ENCODE results near the gene TDO2.

TDO2 gene

GRCh38 chr4:155946486-155946885, 43.0 kb downstream of the TDO2 start:
- no peak for TF ChIP-seq REST (IDR thresholded peaks at IDR 0.05; ENCODE audit: insufficient replicate concordance, low read depth)
- no peak for TF ChIP-seq GABPA (IDR thresholded peaks at IDR 0.05; ENCODE audit: low read depth)
- no peak for TF ChIP-seq SPI1 (IDR thresholded peaks at IDR 0.05; ENCODE audit: borderline replicate concordance, low read depth)
- TF ChIP-seq POLR2AphosphoS5 (IDR thresholded peaks at IDR 0.05; ENCODE audit: low read depth), result no peak
- TF ChIP-seq, protein P1, sequence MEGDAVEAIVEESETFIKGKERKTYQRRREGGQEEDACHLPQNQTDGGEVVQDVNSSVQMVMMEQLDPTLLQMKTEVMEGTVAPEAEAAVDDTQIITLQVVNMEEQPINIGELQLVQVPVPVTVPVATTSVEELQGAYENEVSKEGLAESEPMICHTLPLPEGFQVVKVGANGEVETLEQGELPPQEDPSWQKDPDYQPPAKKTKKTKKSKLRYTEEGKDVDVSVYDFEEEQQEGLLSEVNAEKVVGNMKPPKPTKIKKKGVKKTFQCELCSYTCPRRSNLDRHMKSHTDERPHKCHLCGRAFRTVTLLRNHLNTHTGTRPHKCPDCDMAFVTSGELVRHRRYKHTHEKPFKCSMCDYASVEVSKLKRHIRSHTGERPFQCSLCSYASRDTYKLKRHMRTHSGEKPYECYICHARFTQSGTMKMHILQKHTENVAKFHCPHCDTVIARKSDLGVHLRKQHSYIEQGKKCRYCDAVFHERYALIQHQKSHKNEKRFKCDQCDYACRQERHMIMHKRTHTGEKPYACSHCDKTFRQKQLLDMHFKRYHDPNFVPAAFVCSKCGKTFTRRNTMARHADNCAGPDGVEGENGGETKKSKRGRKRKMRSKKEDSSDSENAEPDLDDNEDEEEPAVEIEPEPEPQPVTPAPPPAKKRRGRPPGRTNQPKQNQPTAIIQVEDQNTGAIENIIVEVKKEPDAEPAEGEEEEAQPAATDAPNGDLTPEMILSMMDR (IDR thresholded peaks at IDR 0.05; ENCODE audit: insufficient read depth, low read length), result no peak
- DNase-seq (ENCODE audit: low read depth in 1 of 2, low spot score in 1 of 2), result no peak
- no peak overlapping the region for H3K27ac ChIP-seq (replicated peaks)

GRCh38 chr4:155948541-155948940, 45.0 kb downstream of the TDO2 start:
- TF ChIP-seq GABPA (IDR thresholded peaks at IDR 0.05; ENCODE audit: low read depth) (no peak), REST (IDR thresholded peaks at IDR 0.05; ENCODE audit: insufficient replicate concordance, low read depth) (no peak), POLR2AphosphoS5 (IDR thresholded peaks at IDR 0.05; ENCODE audit: low read depth) (no peak), SPI1 (IDR thresholded peaks at IDR 0.05; ENCODE audit: borderline replicate concordance, low read depth) (no peak)
- TF ChIP-seq, protein P1 (IDR thresholded peaks at IDR 0.05; ENCODE audit: insufficient read depth, low read length), result no peak
- Histone ChIP-seq H3K27ac (replicated peaks) (no peak overlapping the region), H3K4me3 (replicated peaks; ENCODE audit: insufficient read depth, low read length) (no peak overlapping the region), H3K27me3 (ENCODE audit: insufficient read depth, poor library complexity, severe bottlenecking) (no peaks in the 10 kb centered on the region)
- DNase-seq (ENCODE audit: low read depth in 1 of 2, low spot score in 1 of 2), result no peak

More at GRCh38 chr4:155946486-155946885, 43.0 kb downstream of the TDO2 start:
- no peaks in the 10 kb centered on the region for H3K27me3 ChIP-seq (ENCODE audit: insufficient read depth, poor library complexity, severe bottlenecking)
- H3K4me3 ChIP-seq (replicated peaks; ENCODE audit: insufficient read depth, low read length), result no peak overlapping the region

- DNase-seq (ENCODE audit: low read depth in 1 of 2, low spot score in 1 of 2), result no peak
- Histone ChIP-seq H3K27me3 (ENCODE audit: insufficient read depth, poor library complexity, severe bottlenecking) (no peaks in the 10 kb centered on the region), H3K4me3 (replicated peaks; ENCODE audit: insufficient read depth, low read length) (no peak overlapping the region), H3K27ac (replicated peaks) (no peak overlapping the region)
- TF ChIP-seq POLR2AphosphoS5 (IDR thresholded peaks at IDR 0.05; ENCODE audit: low read depth) (no peak), REST (IDR thresholded peaks at IDR 0.05; ENCODE audit: insufficient replicate concordance, low read depth) (no peak)
These were observed 47.0 kb downstream of the TDO2 start for GRCh38 chr4:155950461-155950860.

- H3K4me3 ChIP-seq (replicated peaks; ENCODE audit: insufficient read depth, low read length), result no peak overlapping the region
- no peak for TF ChIP-seq SPI1 (IDR thresholded peaks at IDR 0.05; ENCODE audit: borderline replicate concordance, low read depth)
- H3K27me3 ChIP-seq (ENCODE audit: insufficient read depth, poor library complexity, severe bottlenecking), result no peaks in the 10 kb centered on the region
- no peak for DNase-seq (ENCODE audit: low read depth in 1 of 2, low spot score in 1 of 2)
- no peak overlapping the region for H3K27ac ChIP-seq (replicated peaks)
These were observed 49.0 kb downstream of the TDO2 start for GRCh38 chr4:155952501-155952901.

Measured in HL-60 (cell line).